HG03520 (cell line): ENCODE data around the gene FOXO6.
"Not testable (repeated sequence)": the region's sequence is repeated elsewhere in the genome, so short reads cannot be mapped to it uniquely, and the experiment has no call there.

Source experiments
- ATAC-seq: cut with Tn5 transposase; IDR thresholded peaks from one replicate; pipeline ENCODE4 v1.9.1; 2021; ENCODE audit warnings: mild to moderate bottlenecking, moderate library complexity; ENCODE audit not compliant: unreplicated experiment

Gene FOXO6

GRCh38 chr1:41328780-41329640 lies 32.2 kb upstream of the FOXO6 start:
- ATAC-seq: no peak

GRCh38 chr1:41329662-41330587 lies 31.3 kb upstream of the FOXO6 start:
- no peak for ATAC-seq

- ATAC-seq: no peak
Measured at GRCh38 chr1:41330588-41331545, 30.4 kb upstream of the FOXO6 start.

GRCh38 chr1:41331546-41331917 lies 29.7 kb upstream of the FOXO6 start:
- ATAC-seq: no peak

- not testable (repeated sequence) for ATAC-seq
Measured at GRCh38 chr1:41332161-41332560, 29.1 kb upstream of the FOXO6 start.

- no peak for ATAC-seq
Measured at GRCh38 chr1:41333146-41333784, 28.0 kb upstream of the FOXO6 start.

GRCh38 chr1:41338820-41339219 lies 22.4 kb upstream of the FOXO6 start:
- no peak for ATAC-seq

GRCh38 chr1:41340655-41341364 lies 20.4 kb upstream of the FOXO6 start:
- no peak for ATAC-seq

GRCh38 chr1:41341365-41341683 lies 19.9 kb upstream of the FOXO6 start:
- no peak for ATAC-seq

GRCh38 chr1:41341772-41342562 lies 19.3 kb upstream of the FOXO6 start:
- no peak for ATAC-seq

GRCh38 chr1:41342774-41343355 lies 18.4 kb upstream of the FOXO6 start:
- ATAC-seq: no peak

- ATAC-seq: no peak
Measured at GRCh38 chr1:41343790-41344699, 17.2 kb upstream of the FOXO6 start.

- no peak for ATAC-seq
Measured at GRCh38 chr1:41344708-41345159, 16.5 kb upstream of the FOXO6 start.

- ATAC-seq: no peak
Measured at GRCh38 chr1:41345434-41346075, 15.7 kb upstream of the FOXO6 start.

- ATAC-seq: no peak
Measured at GRCh38 chr1:41347276-41347675, 14.0 kb upstream of the FOXO6 start.

- no peak for ATAC-seq
Measured at GRCh38 chr1:41348394-41348793, 12.8 kb upstream of the FOXO6 start.
